HG03354 (cell line): ENCODE data around the gene ZIC1.

Experiments used
- ATAC-seq: cut with Tn5 transposase; IDR thresholded peaks from one replicate; pipeline ENCODE4 v1.9.1; 2021; ENCODE audit warnings: mild to moderate bottlenecking; ENCODE audit not compliant: unreplicated experiment, poor library complexity, severe bottlenecking

ZIC1 gene

DNA sequence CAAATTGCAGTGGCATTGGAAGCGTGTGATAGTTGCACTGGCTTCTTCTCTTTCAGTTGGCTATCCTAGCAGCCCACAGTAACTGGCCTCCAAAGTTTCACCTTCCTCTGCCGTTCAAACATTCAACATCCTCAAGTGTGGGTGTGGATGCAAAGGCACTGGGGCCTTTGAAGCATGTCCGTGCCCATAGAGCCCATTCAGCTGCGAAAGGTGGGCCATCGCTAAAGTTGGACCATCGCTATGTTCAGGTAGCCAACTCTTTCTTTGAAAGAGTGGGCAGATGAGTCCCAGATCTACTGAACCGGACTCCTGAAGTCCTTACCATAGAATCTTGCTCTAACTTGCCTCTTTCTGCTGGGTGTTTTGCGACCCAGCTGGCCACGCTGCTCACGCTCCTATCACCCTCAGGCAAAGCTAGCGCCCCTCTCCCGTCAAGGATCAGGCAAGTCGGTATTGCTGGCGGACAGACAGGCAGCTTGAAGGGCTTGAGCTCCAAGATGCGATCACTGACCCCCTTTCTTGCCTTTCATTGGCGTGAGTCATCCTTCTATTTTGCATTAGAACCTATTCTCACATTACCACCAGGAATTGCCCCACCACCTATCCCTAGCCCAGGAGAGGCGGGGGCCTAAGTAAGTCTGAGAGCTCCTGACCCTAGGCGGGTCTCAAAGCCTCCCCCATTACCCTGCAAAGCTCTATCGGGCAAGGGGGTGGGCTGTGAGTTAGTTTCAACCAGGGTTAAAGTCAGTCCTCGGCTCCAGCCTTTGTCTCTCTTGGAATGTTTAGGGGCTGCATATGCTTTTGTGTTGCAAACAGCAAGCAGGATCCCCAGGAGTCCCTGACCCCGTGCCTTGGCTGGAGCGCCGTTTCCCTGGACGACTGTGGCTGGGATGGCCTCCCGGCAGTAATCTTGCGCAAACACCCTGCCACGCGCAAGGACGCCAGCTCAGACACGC is 31.5 kb upstream of the ZIC1 start:
- no peak for ATAC-seq

DNA sequence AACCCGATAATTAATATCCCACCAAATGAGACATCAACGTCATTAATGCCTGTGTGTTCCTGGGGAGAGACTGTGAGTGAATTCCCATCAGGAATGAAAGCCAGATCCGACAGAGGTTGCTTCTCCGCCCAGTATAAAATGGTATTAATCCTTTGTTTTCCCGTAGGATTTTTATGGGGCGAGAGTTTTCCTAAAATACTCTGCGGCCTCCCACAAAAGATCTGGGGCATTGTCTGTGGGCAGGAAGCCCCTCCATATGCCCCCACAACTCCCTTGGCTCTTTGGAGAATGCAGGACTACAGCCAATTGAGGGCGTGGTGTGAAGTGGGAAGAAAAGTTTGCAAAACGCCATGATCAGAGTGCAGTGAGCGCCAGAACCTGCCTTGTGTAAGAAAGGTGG is 29.5 kb upstream of the ZIC1 start:
- no peak for ATAC-seq

DNA sequence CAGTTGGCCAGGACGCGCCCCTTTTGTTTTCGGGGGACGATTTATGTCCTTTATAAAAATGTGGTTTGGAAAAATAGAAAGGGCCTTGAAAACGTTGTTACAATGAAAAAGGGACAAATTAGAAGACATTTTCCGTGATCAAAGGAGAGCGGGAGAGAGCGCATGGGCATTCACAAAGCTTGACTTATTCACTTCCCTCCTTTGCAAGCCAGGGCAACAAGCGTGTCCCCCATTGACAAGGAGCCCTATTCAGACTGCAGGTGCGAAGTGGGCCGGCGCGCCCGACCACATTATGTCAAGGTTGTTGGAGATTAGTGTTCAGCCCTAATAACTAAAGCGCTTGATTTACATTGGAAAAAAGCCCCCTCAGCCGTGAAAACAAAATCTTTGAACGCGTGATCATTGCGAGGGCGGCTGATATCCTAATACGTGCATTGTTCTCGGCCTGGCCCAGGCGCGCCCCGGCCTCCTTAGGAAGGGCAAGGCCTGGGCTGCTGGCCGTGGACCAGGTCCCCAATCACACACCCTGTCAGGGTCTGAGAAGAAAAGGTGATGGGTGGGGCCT is 28.7 kb upstream of the ZIC1 start:
- ATAC-seq, result no peak

DNA sequence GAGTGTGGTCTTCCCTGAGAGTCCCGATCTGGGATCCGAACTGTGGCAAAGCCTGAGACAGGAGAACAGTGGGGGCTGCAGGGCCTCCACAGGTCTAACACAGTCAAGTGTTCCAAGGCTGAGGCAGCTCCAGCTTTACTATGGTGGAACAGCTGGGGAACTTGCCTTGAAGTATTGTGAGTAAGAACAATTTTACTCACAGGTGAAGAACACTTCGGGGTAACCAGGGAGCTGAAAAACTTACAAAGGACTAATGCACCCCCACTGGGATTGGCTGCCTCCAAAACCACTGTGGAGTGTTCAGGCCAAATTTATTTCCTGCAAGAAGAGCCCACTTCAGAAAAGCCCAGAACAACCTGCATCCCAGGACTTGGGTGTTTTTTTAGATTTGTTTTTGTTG is 28.2 kb upstream of the ZIC1 start:
- no peak for ATAC-seq

DNA sequence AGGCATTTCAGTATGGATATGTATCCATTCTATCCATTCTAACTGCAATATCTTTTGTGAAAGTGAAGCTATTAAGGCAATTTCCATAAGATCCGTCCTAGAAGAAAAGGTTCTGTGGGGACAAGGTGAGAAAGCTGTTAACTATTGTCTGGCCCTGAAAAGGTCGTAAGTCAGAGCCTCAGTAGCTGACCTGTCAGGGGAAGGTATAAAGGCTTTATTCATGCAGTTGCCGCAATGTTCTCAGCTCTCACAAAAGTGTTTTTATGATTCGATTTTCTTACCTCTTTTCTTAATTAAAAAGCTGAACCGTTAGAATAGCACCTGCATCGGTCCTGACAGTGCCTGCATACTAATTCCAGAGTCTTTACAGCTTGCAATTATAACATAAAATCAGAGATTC is 27.6 kb upstream of the ZIC1 start:
- no peak for ATAC-seq

GRCh38 chr3:147383617-147384016 is 25.5 kb upstream of the ZIC1 start:
- ATAC-seq, result no peak

DNA sequence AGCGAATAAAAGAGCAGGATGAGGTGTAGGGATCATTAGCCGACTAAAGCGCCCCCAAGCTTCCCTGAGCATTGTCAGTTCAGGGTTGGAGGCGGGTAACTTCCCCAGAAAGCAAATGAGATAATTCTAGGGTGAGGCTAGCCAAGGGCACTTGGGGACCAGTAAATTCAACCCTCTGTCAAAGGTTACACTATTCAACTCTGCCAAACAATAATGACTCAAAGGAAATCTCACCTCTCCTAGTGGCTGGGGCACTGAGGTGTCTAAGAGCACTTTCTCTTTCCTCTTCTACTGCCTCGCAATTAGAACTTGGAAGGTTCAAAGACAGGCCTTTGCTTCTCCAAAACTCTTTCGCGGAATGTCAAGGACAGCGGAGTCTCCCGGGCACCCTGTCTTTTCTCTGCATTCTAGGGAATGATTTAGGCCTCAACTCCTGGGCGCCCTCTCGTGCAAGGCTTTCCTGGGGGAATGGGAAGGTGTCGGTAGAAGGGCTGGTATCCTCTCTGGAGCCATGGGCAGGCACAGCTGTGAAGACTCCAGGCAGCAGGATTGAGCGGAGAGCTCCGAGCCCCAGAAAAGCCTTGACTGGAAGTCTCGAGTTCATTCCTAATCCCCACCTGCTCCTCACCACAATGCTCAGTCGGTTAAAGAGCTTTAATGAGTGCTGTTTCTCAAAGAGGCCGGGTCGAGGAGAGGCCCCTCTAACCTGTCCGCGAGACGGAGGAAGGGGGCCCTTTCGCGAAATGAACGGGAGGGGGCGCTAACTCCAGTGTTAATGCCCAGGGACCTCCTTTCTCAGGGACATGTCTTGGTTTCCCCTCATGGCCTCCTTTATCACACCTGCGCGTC is 24.7 kb upstream of the ZIC1 start:
- ATAC-seq, result no peak

DNA sequence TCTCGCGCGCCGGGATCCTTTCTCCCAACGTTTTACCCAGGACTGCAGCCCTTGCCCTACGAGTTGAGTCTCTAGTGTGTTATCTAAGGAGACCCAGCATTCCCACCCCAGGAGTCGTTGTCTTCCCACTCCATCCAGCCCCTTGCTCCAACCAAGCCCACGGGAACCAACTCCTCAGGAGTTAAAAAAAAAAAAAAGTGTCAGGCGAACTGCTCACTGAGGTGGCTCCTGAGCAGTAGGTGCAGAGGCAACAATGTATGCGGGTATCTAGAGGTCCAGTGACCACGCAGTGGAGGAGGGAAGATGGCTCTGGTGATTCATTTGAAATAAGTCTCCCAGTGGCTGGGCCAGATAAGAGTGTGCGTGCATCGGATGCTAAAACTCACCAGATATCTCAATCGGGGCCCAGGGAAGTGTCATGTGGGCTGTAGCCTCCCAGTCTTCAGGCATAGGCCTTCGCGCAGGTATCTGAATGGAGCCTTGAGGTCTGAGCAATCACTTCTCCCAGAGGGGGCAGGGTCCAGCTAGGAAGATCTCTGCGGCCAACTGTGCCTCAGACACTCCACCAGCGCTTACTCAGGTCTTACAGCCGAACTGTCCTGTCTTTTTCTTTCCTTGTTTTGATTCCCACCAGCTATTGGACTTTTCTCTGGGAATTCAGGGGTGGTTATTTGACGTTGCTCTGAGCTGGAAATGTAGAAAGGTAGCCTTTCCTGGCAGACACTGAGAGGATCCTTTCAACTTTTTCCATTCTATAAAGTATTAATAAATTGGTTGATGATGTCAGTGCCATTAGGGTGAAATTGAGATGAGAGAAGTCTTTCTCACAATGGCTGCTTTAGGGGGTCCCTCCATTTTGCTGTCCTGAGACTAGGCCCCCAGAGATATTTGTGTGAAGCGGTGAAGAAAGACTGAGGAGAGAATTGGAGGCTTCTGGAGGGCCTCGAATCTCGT is 23.8 kb upstream of the ZIC1 start:
- no peak for ATAC-seq

DNA sequence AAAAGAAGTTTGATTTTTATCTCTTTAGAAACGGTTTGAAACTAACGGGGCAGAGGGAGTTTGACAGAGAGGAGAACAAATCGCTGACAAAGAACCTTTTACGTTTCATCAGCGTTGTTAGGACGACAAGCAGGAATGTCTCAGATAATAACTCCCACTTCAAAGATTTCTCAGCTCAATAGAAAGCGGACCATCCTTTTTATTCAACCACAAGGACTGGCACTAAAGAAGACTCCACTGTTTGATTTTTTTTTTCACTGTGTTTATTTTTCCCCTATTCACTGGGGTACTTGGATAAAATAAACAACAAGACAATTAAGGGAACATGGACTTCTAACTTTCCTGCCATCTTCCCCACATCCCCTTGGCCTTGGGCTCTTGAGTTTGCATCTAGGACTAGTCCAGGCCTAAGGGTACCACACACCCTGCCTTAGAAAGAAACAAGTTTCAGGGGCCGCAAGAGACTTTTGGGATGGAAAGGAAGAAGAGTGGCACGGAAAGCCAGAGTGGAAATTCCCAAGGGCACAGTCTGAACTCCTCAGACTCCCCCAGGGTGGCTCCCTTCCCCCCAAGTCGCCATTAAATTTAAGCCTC is 21.8 kb upstream of the ZIC1 start:
- ATAC-seq, result no peak

DNA sequence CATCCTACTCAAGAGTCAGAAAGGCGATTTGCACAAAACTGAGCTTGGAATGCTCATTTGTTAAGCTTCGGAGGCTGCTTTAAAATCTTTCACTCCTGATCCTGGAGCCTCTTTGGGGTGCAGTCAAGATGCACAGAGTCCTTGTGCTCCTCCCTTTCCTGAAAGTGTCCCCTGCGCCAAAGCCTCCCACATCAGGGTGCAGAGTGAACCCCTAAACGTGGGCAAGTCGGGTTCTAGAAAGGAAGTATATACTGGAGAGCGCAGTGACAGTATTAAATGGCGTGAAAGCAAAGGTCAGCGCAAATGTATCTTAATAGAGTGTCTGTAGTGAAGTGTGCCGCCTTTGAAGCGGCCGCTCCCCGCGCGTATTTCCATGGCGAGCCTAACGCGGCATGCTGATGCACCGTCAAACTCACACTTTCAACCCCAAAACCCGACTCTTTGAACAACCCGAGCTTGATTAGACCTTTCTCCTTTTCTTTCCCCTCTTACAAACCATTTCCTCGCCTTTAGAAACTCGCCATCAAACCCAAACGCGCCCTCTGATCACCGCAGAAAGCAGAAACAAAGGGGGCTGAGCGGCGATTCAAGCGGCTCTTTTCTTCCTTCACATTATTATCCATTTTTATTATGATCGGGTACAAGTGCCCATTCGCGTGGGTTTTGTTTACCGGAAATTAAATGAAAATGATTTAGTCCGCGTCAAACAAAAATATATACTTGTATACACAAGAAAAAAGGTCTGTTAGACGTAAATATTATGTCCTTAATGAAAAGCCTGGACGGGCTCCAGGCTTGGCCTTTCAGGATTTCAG is 21.1 kb upstream of the ZIC1 start:
- ATAC-seq, result no peak

DNA sequence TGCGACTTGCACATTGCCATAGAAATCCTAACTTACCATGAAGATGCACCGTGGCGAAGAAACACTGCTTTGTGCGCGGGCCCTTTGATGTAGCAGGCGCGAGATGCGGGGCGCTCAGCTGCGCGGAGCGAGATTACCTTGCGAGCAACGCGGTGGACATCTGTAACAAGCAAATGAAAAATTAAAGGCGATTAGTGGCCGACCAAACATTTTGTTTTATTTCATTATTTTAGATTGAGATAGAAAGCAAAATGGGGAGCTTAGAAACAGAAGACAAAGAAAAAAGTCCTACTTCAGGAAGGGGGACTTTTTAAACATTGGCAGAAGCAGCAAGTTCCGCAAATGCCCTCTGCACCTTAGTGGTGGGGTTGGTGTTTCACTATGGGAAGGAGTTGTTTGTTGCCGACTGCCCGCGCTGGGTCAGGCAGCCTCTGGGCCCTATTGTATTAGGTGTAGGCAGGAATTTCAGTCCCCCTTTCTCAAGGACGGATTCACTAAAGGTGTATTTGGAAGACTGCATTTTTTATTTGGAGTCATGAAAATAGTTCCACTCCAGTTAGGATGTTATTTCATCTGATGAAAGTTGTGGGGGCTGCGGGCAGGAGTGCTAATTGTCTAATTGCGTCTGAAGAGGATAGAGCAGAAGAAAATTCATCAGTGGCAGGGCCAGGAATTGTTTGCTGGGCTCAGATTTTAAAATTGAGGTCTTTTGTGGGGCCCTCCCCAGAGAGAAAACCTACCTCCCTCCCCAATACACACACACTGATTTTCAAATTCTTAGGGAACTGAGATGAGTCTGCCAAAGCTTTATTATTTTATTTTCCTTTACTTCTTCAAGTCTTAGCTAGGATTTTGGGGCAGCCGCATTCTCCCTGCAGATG is 20.2 kb upstream of the ZIC1 start:
- no peak for ATAC-seq

DNA sequence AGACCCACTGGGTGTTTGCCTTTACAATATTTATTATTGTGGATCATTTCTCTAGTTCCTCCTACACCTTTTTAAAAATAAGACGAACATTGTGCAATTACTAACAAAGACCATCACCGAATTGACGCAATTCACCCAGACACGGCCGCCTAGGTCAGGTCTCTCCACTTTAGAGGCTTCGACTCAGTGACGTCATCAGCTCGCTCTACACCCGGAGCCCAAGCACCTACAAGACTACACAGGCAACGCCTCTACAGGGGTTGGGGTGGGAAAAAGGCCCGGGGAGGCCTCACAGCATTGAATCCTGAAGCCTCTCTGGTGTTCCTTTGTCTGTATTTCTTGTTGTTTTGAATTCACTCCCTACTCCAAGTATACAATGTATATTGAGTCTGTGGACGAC is 19.4 kb upstream of the ZIC1 start:
- ATAC-seq, result no peak

- ATAC-seq, result no peak
Observed at GRCh38 chr3:147390589-147391569, 18.3 kb upstream of the ZIC1 start.

GRCh38 chr3:147391781-147392624 is 17.2 kb upstream of the ZIC1 start:
- ATAC-seq, result no peak

DNA sequence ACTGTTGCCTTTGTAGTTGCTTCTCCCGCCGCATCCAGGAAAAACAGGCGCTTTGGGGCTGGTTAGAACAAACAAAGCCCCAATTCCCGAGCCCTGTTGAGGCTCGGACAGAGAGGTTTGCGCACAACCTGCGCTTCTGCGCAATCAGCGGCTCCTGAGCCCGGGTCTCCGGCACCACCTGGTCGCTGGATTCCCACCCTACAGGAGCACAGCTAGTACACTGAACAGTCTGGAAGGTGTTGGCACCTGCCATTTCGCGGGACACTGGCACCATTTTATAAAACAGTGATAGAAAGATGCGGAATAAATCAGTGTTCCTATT is 16.6 kb upstream of the ZIC1 start:
- no peak for ATAC-seq
